H54 (cell line): Measurements from ENCODE around the gene PIAS2.
"Not testable (repeated sequence)": the region's sequence is repeated elsewhere in the genome, so short reads cannot be mapped to it uniquely, and the experiment has no call there.

ENCODE experiments used
- DNase-seq: peaks from one replicate; pipeline ENCODE4 v3.0.0; 2011; ENCODE audit warnings: low spot score, mixed read lengths; ENCODE audit not compliant: insufficient read length
- FAIRE-seq: peaks from 3 replicates; lab custom pipeline; 2011; peaks lifted over from hg19 to GRCh38; lab: Jason Lieb, UNC
- POLR2A ChIP-seq: IDR thresholded peaks from 2 replicates; pipeline ENCODE4 v1.6.1; 2011; ENCODE audit warnings: low read depth, mild to moderate bottlenecking, low read length

Gene PIAS2

GRCh38 chr18:46883180-46883579, 34.1 kb downstream of the PIAS2 start:
- DNase-seq (no peak), FAIRE-seq (no peak)
- TF ChIP-seq POLR2A, result no peak

DNA sequence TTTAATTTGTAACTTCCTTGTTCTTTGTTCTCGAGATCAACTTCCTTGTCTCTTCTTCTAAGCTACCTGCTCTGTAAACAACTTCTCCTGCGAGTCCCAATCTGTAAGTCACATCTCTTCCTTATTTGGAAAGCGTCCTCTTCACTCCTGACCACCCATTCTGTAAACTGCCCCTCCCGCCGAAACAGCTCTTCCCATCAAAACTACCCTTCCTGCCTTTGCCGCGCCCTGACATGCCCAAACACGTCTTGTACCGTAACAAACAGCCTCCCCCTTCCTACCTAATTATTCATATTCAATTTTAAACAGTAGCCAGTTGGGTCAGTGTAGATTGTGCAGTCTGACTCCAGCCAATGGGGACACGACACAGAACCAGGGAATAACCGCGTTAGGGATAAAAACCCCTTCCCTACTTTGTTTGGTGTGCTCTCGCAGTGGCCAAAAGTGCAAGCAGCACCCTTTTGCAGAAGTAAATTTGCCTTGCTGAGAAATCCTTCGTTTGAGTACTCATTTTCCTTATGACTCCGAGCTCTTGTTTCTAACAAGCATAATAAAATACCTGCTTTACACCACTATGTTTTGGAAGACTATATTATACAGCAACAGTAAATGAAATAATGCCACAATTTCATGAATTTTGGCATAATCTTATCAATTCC, 39.8 kb downstream of the PIAS2 start:
- FAIRE-seq, result no peak

GRCh38 chr18:46868169-46868921, 49.0 kb downstream of the PIAS2 start:
- no peak for FAIRE-seq
- no peak for DNase-seq
- TF ChIP-seq POLR2A, result no peak

More for the DNA sequence above, 39.8 kb downstream of the PIAS2 start:
- TF ChIP-seq POLR2A, result no peak
- DNase-seq, result no peak

DNA sequence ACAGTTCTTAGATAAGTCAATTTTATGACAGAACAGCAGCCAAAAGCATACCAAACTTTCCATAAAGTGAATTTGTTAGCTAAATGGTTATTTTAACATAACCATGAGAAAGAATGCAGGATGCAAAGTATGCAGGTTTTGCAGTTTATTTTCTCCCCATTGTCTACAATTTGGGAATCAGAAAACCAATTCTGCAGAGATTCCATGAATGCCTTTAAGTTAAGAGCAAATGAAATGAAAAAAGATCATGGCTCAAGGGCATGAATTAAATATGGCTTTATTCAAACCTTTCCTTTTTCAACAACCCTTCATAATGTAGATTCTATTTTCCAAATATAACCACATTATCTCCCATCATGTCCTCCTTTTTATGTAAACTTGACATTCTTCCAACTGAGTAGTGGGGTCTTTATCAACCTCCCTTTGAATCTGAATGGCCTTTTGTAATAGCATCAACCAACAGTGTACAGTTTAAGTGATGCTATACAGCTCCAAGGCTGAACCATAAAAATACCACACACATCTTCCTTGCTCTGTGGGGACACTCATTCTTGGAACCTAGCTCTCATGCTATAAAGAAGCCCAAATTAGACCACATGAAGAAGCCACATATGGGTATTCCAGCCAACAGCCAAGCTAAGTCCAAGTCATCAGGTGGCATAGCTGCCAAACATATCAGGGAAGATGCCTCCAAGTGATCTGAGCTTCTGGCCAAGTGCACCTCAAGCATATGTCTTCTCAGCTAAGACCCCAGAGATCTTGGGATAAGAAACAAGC, 49.8 kb downstream of the PIAS2 start:
- TF ChIP-seq POLR2A, result no peak
- DNase-seq, result no peak
- FAIRE-seq, result no peak

DNA sequence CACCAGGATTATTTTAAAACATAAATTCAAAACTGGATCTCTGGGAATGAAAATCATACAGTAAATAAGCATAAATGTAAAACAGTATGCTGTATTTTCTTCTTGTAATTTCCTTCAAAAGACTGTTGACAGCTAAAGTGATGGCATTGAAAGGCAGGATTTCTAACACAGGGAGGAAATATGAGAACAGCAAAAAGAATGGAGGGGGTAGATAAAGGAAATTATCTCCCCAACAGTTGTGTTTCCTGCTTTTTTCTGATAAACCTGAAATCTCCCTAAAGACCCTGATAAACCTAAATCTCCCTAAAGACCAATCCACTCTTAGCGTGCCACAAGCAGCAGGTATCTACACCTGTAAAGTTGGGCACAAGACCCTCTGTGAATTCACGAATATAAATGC, 50.8 kb downstream of the PIAS2 start:
- FAIRE-seq, result no peak
- no peak for DNase-seq

DNA sequence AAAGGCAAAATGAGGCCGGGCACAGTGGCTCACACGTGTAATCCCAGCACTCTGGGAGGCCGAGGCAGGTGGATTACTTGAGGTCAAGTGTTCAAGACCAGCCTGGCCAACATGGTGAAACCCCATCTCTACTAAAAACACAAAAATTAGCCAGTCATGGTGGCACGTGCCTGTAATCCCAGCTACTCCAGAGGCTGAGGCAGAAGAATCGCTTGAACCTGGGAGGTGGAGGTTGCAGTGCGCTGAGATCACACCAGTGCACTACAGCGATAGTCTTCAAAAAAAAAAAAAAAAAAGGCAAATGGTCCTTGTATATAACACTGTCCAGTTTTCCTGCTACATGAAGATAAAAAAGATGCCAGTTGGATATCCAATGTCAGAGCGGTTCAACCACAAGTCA, 52.1 kb downstream of the PIAS2 start:
- not testable (repeated sequence) for FAIRE-seq, DNase-seq

More for the DNA sequence above, 50.8 kb downstream of the PIAS2 start:
- no peak for TF ChIP-seq POLR2A

DNA sequence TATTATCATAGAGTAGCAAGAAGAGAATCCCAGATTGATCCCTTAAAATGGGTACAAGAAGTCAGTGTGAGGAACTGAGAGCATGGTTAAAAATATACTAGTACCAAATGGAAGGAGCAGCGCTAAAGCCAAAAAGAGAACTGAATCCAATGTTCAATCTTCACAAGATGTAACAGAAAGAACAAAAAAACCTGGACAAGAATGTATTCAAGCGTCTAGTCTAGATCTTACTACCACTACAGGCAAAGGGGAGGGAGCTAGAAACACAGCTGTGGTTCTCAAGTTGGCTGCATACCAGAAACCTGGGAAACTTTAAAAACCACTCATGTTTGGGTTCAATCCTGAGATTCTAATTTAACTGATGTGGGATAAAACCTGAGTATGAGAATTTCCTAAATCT, 57.5 kb downstream of the PIAS2 start:
- DNase-seq, result no peak
- TF ChIP-seq POLR2A, result no peak
- no peak for FAIRE-seq

DNA sequence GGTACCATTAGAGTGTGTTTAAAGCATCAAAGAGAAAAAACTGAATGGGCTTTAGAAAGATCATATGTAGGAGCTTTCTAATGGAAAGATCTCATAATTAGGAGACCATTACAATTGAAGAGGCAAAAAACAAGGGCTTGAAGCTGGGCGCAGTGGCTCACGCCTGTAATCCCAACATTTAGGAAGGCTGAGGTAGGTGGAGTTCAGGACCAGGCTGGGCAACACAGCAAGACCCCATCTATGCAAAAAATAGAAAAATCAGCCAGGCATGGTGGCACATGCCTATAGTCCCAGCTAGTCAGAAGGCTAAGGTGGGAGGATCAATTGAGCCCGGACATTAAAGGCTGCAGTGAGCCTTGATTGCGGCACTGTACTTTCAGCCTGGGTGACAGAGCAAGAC, 59.0 kb downstream of the PIAS2 start:
- no peak for TF ChIP-seq POLR2A
- no peak for FAIRE-seq
- DNase-seq, result no peak

GRCh38 chr18:46856973-46857372, 60.3 kb downstream of the PIAS2 start:
- FAIRE-seq (no peak), DNase-seq (no peak)
- TF ChIP-seq POLR2A, result no peak

DNA sequence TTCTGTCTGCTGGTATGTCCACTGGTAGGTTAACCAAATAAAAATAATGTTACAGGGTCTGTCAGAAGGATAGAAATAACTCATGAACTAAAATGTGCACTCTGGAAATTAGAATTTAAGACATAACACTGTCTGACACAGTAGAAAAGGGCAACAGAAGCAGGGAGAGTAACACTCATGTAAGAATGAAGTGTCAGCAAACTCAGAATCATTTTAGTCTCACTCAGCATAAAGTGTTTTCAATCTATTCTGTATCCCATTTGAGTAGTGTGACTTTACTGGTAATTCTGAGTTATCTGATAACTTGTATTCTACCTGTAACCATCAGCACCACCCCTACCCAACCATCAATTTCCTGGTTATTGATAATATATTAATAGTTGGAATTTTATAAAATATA, 68.3 kb downstream of the PIAS2 start:
- TF ChIP-seq POLR2A, result no peak
- DNase-seq (no peak), FAIRE-seq (no peak)

- no peak for FAIRE-seq
- DNase-seq, result no peak
Measured at GRCh38 chr18:46843372-46843771, 73.9 kb downstream of the PIAS2 start.

DNA sequence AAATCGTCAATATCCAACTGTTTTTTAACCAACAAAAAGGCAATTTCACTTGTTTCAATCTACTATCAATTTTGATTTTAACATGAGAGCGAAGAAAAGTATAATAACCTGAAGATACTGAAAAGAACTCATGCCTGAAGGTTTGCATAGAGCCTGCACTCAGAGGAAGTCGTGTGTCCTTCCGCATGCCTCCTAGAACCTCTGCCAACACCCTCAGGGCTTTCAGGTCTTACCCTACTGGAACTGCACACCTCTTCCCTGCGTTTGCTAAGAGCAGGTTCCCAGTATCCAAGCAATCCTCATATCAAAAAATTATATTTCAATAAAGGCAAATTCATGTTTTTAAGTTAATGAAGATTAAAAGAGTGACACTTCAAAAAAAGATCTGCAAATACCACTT, 74.7 kb downstream of the PIAS2 start:
- DNase-seq (no peak), FAIRE-seq (no peak)
- TF ChIP-seq POLR2A, result no peak

More at GRCh38 chr18:46843372-46843771, 73.9 kb downstream of the PIAS2 start:
- TF ChIP-seq POLR2A, result no peak

- TF ChIP-seq POLR2A, result no peak
- no peak for DNase-seq
- no peak for FAIRE-seq
Measured at GRCh38 chr18:46833899-46834298, 83.4 kb downstream of the PIAS2 start.

GRCh38 chr18:46832849-46833248, 84.5 kb downstream of the PIAS2 start:
- DNase-seq (no peak), FAIRE-seq (no peak)
- TF ChIP-seq POLR2A, result no peak

DNA sequence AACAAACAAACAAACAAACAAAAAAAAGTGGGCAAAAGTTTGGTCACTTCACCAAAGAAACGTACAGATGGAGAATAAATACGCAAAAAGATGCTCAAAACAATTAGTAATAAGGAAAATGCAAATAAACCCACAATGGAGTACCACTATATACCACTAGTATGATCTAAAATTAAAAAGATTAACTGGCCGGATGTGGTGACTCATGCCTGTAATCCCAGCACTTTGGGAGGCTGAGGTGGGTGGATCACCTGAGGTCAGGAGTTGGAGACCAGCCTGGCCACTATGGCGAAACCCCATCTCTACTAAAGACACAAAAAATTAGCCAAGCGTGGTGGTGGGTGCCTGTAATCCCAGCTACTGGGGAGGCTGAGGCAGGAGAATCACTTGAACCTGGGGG, 84.9 kb downstream of the PIAS2 start:
- not testable (repeated sequence) for FAIRE-seq, DNase-seq
